B cell (primary cell): ENCODE measurements around the gene ZNF385D. TPM values are rescaled to one million over a fixed set of nuclear protein-coding genes. Genes with fewer than 3 reads are reported as not detected.

ENCODE experiments used
- ATAC-seq: fragments of 200-7000 bp; cut with Tn5 transposase; one replicate; pipeline ENCODE4 v1.10.0; 2021; ENCODE audit warnings: low read depth, mild to moderate bottlenecking, moderate number of reproducible peaks, moderate library complexity
- CTCF ChIA-PET: fragments of 350-600 bp; sonication (Branson Sonifier 250); formaldehyde crosslinking; loops from one replicate; lab custom pipeline; 2021; ENCODE audit warnings: antibody characterized with exemption, inconsistent platforms; lab: Charles Lee
- POLR2A ChIA-PET: fragments of 350-600 bp; sonication (Branson Sonifier 250); formaldehyde crosslinking; loops from one replicate; lab custom pipeline; 2021; ENCODE audit warnings: antibody characterized with exemption; lab: Charles Lee
- DNase-seq: peaks from one replicate; pipeline ENCODE4 v3.0.0; 2013
- H2AFZ ChIP-seq: 2 replicates; pipeline ENCODE4 v1.6.1; 2012; ENCODE audit warnings: mild to moderate bottlenecking, low read depth, low read length; ENCODE audit not compliant: insufficient read depth, poor library complexity, severe bottlenecking
- H3K27ac ChIP-seq, 2 donors: 1 replicate in 1 of 2; 2 replicates in 1 of 2; pipeline ENCODE4 v1.5.1; 2012 to 2013; ENCODE audit warnings: low read length in 2 of 2, mild to moderate bottlenecking in 2 of 2, moderate library complexity in 1 of 2
- H3K27me3 ChIP-seq, 4 experiments: fragments of 200-600 bp in 1 of 4; sonication (generic) in 1 of 4; replicated peaks in 1 of 4; 1 replicate in 2 of 4; 2 replicates in 2 of 4; pipeline versions ENCODE4 v1.6.1 to v1.7.0; 2013 to 2016; ENCODE audit warnings: low read length in 3 of 4, mild to moderate bottlenecking in 2 of 4, mixed read lengths in 1 of 4, moderate library complexity in 1 of 4; ENCODE audit not compliant: insufficient read depth in 4 of 4, control insufficient read depth in 3 of 4; ENCODE audit errors: control extremely low read depth in 1 of 4
- H3K36me3 ChIP-seq, 2 experiments: replicated peaks in 1 of 2; 1 replicate in 1 of 2; 2 replicates in 1 of 2; pipeline versions ENCODE4 v1.6.1 to v1.7.1; 2013; ENCODE audit warnings: low read length in 1 of 2; ENCODE audit not compliant: insufficient read depth in 2 of 2, control insufficient read depth in 1 of 2; ENCODE audit errors: control extremely low read depth in 1 of 2, extremely low read depth in 1 of 2
- H3K4me1 ChIP-seq, 2 donors: fragments of 200-600 bp in 1 of 2; sonication (generic) in 1 of 2; 1 replicate in 1 of 2; 2 replicates in 1 of 2; pipeline versions ENCODE4 v1.5.1 to v1.6.1; 2013 to 2017; ENCODE audit warnings: low read length in 2 of 2; ENCODE audit not compliant: control insufficient read depth in 2 of 2, insufficient read depth in 2 of 2
- H3K4me2 ChIP-seq: replicated peaks from 2 replicates; pipeline ENCODE3; 2012; ENCODE audit warnings: mild to moderate bottlenecking, low read depth, low read length; ENCODE audit not compliant: poor library complexity, severe bottlenecking
- H3K4me3 ChIP-seq, 5 experiments: fragments of 200-600 bp in 1 of 5; sonication (generic) in 1 of 5; 1 replicate in 3 of 5; 2 replicates in 2 of 5; pipeline versions ENCODE4 v1.5.1 to v1.7.0; 2011 to 2016; ENCODE audit warnings: low read length in 4 of 5, mild to moderate bottlenecking in 4 of 5, low read depth in 2 of 5, control low read depth in 1 of 5, moderate library complexity in 1 of 5; ENCODE audit not compliant: insufficient read depth in 1 of 5; ENCODE audit errors: control extremely low read depth in 1 of 5, extremely low read depth in 1 of 5
- H3K79me2 ChIP-seq: fragments of 200-600 bp; sonication (generic); one replicate; pipeline ENCODE4 v1.6.0; 2016; ENCODE audit warnings: low read length; ENCODE audit not compliant: control insufficient read depth, insufficient read depth
- H3K9ac ChIP-seq: fragments of 200-600 bp; sonication (generic); 2 replicates; pipeline ENCODE4 v1.6.1; 2017; ENCODE audit warnings: mild to moderate bottlenecking, low read length, moderate library complexity
- H3K9me3 ChIP-seq, 3 donors: one replicate each; pipeline versions ENCODE4 v1.6.1 to v1.7.1; 2013; ENCODE audit warnings: low read length in 2 of 3; ENCODE audit not compliant: control insufficient read depth in 2 of 3, insufficient read depth in 1 of 3; ENCODE audit errors: control extremely low read depth in 1 of 3
- H4K20me1 ChIP-seq: 2 replicates; pipeline ENCODE4 v1.6.0; 2012; ENCODE audit warnings: mild to moderate bottlenecking, low read length; ENCODE audit not compliant: insufficient read depth, control insufficient read depth, poor library complexity, severe bottlenecking
- H3K27ac Mint-ChIP-seq: one replicate; pipeline ENCODE4 v1.8.0; 2021; ENCODE audit warnings: mixed read lengths
- H3K27me3 Mint-ChIP-seq: one replicate; pipeline ENCODE4 v1.8.0; 2021; ENCODE audit warnings: mixed read lengths
- H3K4me1 Mint-ChIP-seq: one replicate; pipeline ENCODE4 v1.8.0; 2021; ENCODE audit warnings: mixed read lengths
- H3K4me3 Mint-ChIP-seq: one replicate; pipeline ENCODE4 v1.8.0; 2021; ENCODE audit warnings: mixed read lengths
- H3K9me3 Mint-ChIP-seq: one replicate; pipeline ENCODE4 v1.8.0; 2022; ENCODE audit warnings: mixed read lengths; ENCODE audit not compliant: insufficient read depth
- EZH2 ChIP-seq: IDR thresholded peaks from 2 replicates; pipeline ENCODE4 v1.6.1; 2012; ENCODE audit warnings: borderline replicate concordance, low read depth, mild to moderate bottlenecking, moderate library complexity, low read length; ENCODE audit not compliant: insufficient read depth, poor library complexity, severe bottlenecking
- WGBS: methylation state at CpG from one replicate; pipeline ENCODE4 v1.1.5; 2013; ENCODE audit warnings: missing lambda C conversion rate; ENCODE audit not compliant: insufficient coverage; 5-methylcytosine and 5-hydroxymethylcytosine counted together
- intact Hi-C: fragments of 100-400 bp; cut with micrococcal nuclease; formaldehyde crosslinking; loops from one replicate; pipeline ENCODE4 v1.10.0; 2022
- polyA plus RNA-seq: library from polyadenylated mRNA; depleted of rRNA; stranded (reverse); fragments of >200 nt; gene quantifications from 2 replicates; pipeline ENCODE4 v1.2.3, GENCODE V29; 2012
- total RNA-seq, 2 donors: library from RNA; stranded (reverse); fragments of 120-200 nt in 1 of 2; gene quantifications; 1 replicate in 1 of 2; 2 replicates in 1 of 2; pipeline versions ENCODE4 v1.2.3 to v1.2.4, GENCODE V29; 2013 to 2022
- TF ChIP-seq, protein P1 (sequence below): fragments of 200-600 bp; IDR thresholded peaks from one replicate; pipeline ENCODE4 v1.8.0; 2022; ENCODE audit warnings: antibody characterized with exemption, mild to moderate bottlenecking

ZNF385D gene
- total and polyA plus RNA-seq, 2 donors (not counting 1 experiment from before 2014, with no cell fraction given): not detected

DNA sequence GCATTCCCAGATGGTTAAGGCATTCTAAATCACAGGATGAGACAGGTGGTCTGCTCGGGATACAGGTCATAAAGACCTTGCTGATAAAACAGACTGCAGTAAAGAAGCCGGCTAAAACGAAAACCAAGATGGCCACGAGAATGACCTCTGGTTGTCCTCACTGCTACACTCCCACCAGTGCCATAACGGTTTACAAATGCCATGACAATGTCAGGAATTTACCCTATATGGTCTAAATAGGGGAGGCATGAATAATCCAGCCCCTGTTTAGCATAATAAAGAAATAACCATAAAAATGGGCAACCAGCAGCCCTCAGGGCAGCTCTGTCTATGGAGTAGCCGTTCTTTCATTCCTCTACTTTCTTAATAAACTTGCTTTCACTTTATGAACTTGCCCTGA, 151.1 kb downstream of the ZNF385D start:
- Mint-ChIP-seq H3K4me1 (no peaks in the 10 kb centered on the region), H3K9me3 (no peaks in the 10 kb centered on the region), H3K4me3 (no peak overlapping the region), H3K27ac (no peak overlapping the region), H3K27me3 (no peaks in the 10 kb centered on the region)
- Histone ChIP-seq H3K79me2 (no peaks in the 10 kb centered on the region), H3K4me2 (no peak overlapping the region), H3K9ac (no peak overlapping the region), H3K4me3 (no peak overlapping the region), H3K36me3 (no peaks in the 10 kb centered on the region), H3K9me3 (no peaks in the 10 kb centered on the region), H3K27me3 (no peaks in the 10 kb centered on the region), H3K27ac (no peak overlapping the region), H3K4me1 (no peaks in the 10 kb centered on the region), H2AFZ (no peak overlapping the region), H4K20me1 (no peaks in the 10 kb centered on the region)
- no peak for TF ChIP-seq EZH2
- TF ChIP-seq, protein P1, sequence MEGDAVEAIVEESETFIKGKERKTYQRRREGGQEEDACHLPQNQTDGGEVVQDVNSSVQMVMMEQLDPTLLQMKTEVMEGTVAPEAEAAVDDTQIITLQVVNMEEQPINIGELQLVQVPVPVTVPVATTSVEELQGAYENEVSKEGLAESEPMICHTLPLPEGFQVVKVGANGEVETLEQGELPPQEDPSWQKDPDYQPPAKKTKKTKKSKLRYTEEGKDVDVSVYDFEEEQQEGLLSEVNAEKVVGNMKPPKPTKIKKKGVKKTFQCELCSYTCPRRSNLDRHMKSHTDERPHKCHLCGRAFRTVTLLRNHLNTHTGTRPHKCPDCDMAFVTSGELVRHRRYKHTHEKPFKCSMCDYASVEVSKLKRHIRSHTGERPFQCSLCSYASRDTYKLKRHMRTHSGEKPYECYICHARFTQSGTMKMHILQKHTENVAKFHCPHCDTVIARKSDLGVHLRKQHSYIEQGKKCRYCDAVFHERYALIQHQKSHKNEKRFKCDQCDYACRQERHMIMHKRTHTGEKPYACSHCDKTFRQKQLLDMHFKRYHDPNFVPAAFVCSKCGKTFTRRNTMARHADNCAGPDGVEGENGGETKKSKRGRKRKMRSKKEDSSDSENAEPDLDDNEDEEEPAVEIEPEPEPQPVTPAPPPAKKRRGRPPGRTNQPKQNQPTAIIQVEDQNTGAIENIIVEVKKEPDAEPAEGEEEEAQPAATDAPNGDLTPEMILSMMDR: no peak
- WGBS: 96% methylated on average over 4 of the region's 6 CpGs
- POLR2A ChIA-PET: no interaction called here
- CTCF ChIA-PET: no interaction called here
- ATAC-seq (no peak), DNase-seq (no peak)
- intact Hi-C loops: no loop called here

DNA sequence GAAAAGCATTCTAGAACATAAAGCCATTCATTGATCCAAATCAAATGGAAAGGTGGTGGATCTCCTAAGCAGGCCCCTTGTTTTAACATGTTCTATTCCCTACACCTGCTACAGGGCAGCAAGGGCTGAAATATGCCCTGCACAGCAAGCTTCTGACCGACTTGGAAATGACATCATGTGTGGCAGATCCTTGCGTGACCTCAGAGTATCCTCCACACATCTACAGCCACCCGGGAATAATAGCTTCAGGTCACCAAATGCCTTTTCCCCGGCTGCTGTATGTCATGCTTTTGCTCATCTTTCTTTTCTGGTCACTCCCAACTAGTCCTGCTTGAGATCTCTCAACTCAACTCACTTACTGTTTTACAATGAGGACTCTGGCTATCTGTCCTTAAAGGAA, 158.2 kb downstream of the ZNF385D start:
- H3K27me3 ChIP-seq: no peaks in the 10 kb centered on the region
- no peak for TF ChIP-seq EZH2
- TF ChIP-seq, protein P1: no peak
- H3K9me3 Mint-ChIP-seq: no peaks in the 10 kb centered on the region
- no peak overlapping the region for H3K4me3 Mint-ChIP-seq
- intact Hi-C loops: no loop called here
- no peak overlapping the region for H3K4me3 ChIP-seq
- no peak overlapping the region for H3K27ac ChIP-seq
- no peak overlapping the region for H3K9ac ChIP-seq
- no peak for DNase-seq
- no peaks in the 10 kb centered on the region for H3K27me3 Mint-ChIP-seq
- no peak overlapping the region for H3K4me2 ChIP-seq
- ATAC-seq: no peak
- POLR2A ChIA-PET: no interaction called here
- CTCF ChIA-PET: no interaction called here
- H3K9me3 ChIP-seq: no peaks in the 10 kb centered on the region
- no peaks in the 10 kb centered on the region for H3K4me1 Mint-ChIP-seq
- no peaks in the 10 kb centered on the region for H4K20me1 ChIP-seq
- WGBS: 81% methylated on average over 4 of the region's 4 CpGs
- H2AFZ ChIP-seq: no peak overlapping the region
- H3K27ac Mint-ChIP-seq: no peak overlapping the region
- H3K79me2 ChIP-seq: no peaks in the 10 kb centered on the region
- H3K4me1 ChIP-seq: no peaks in the 10 kb centered on the region
- H3K36me3 ChIP-seq: no peaks in the 10 kb centered on the region
